Measurements from ENCODE around the gene RASIP1.
"Not testable (repeated sequence)": the region's sequence is repeated elsewhere in the genome, so short reads cannot be mapped to it uniquely, and the experiment has no call there.

RASIP1 gene

GRCh38 chr19:48705431-48705830 is 35.0 kb downstream of the RASIP1 start:
- TF ChIP-seq ZFX (IDR thresholded peaks at IDR 0.05; ENCODE audit: borderline replicate concordance) (no peak), CTCF (IDR thresholded peaks at IDR 0.05) (no peak)
- no peak overlapping the region for H3K27ac ChIP-seq

GRCh38 chr19:48703316-48703715 is 37.1 kb downstream of the RASIP1 start:
- TF ChIP-seq ZFX (IDR thresholded peaks at IDR 0.05; ENCODE audit: borderline replicate concordance) (no peak), CTCF (IDR thresholded peaks at IDR 0.05) (no peak)

GRCh38 chr19:48702701-48703100 is 37.7 kb downstream of the RASIP1 start:
- no peak overlapping the region for H3K27ac ChIP-seq
- TF ChIP-seq ZFX (IDR thresholded peaks at IDR 0.05; ENCODE audit: borderline replicate concordance) (no peak), CTCF (IDR thresholded peaks at IDR 0.05) (no peak)

More at GRCh38 chr19:48703316-48703715, 37.1 kb downstream of the RASIP1 start:
- H3K27ac ChIP-seq, result no peak overlapping the region

- H3K27ac ChIP-seq, result no peak overlapping the region
- TF ChIP-seq ZFX (IDR thresholded peaks at IDR 0.05; ENCODE audit: borderline replicate concordance), result no peak
- no peak for TF ChIP-seq CTCF (IDR thresholded peaks at IDR 0.05)
Observed at GRCh38 chr19:48698046-48698445, 42.4 kb downstream of the RASIP1 start.

GRCh38 chr19:48696353-48697010 is 43.9 kb downstream of the RASIP1 start:
- no peak for TF ChIP-seq CTCF (IDR thresholded peaks at IDR 0.05)
- no peak for TF ChIP-seq ZFX (IDR thresholded peaks at IDR 0.05; ENCODE audit: borderline replicate concordance)
- H3K27ac ChIP-seq, result no peak overlapping the region

- TF ChIP-seq CTCF (IDR thresholded peaks at IDR 0.05) (no peak), ZFX (IDR thresholded peaks at IDR 0.05; ENCODE audit: borderline replicate concordance) (no peak)
- no peak within 1 kb of the TSS for H3K27ac ChIP-seq
Observed at GRCh38 chr19:48695743-48696352, 44.6 kb downstream of the RASIP1 start, which contains the start of gene FUT2. Gene FUT2, plus strand, starts transcription at chr19:48695971. Its CDS starts 6,986 bp downstream, at chr19:48702957.

GRCh38 chr19:48693629-48694028 is 46.8 kb downstream of the RASIP1 start:
- H3K27ac ChIP-seq, result not testable (repeated sequence)

Data from 22Rv1 (cell line).